RWPE2 (cell line): ENCODE results near the gene MARCHF9.

ENCODE experiments used
- ATAC-seq: fragments of 200-7000 bp; cut with Tn5 transposase; 3 replicates; pipeline ENCODE4 v1.9.1; 2021; ENCODE audit warnings: low read depth
- DNase-seq: peaks from one replicate; pipeline ENCODE4 v3.0.0-alpha.2; 2020; ENCODE audit warnings: low spot score
- H3K27ac ChIP-seq: fragments of 450-650 bp; 2 replicates; pipeline ENCODE4 v1.5.1; 2017; ENCODE audit warnings: mild to moderate bottlenecking; ENCODE audit not compliant: poor library complexity, severe bottlenecking
- H3K27me3 ChIP-seq: fragments of 250-450 bp; sonication (Bioruptor Pico); 2 replicates; pipeline ENCODE4 v1.5.1; 2021; ENCODE audit warnings: mild to moderate bottlenecking, moderate library complexity; ENCODE audit not compliant: insufficient read depth, poor library complexity, severe bottlenecking
- H3K36me3 ChIP-seq: fragments of 250-450 bp; sonication (Bioruptor Pico); 2 replicates; pipeline ENCODE4 v1.5.1; 2020; ENCODE audit warnings: low read depth, mild to moderate bottlenecking, moderate library complexity
- H3K4me1 ChIP-seq: fragments of 250-450 bp; sonication (Bioruptor Pico); 2 replicates; pipeline ENCODE4 v1.5.1; 2021; ENCODE audit warnings: mild to moderate bottlenecking, moderate library complexity; ENCODE audit not compliant: insufficient read depth, poor library complexity, severe bottlenecking
- H3K4me3 ChIP-seq: fragments of 250-450 bp; sonication (Bioruptor Pico); 2 replicates; pipeline ENCODE4 v1.5.1; 2021; ENCODE audit warnings: mild to moderate bottlenecking, moderate library complexity; ENCODE audit not compliant: severe bottlenecking
- H3K9me3 ChIP-seq: fragments of 250-450 bp; sonication (Bioruptor Pico); 2 replicates; pipeline ENCODE4 v1.5.1; 2021; ENCODE audit warnings: mild to moderate bottlenecking, moderate library complexity; ENCODE audit not compliant: severe bottlenecking
- CTCF ChIP-seq: fragments of 450-650 bp; IDR thresholded peaks from one replicate; pipeline ENCODE4 v1.5.1; 2017; ENCODE audit warnings: mild to moderate bottlenecking, moderate library complexity; ENCODE audit not compliant: poor library complexity, severe bottlenecking

The MARCHF9 gene

GRCh38 chr12:57780284-57780897 is 25.5 kb downstream of the MARCHF9 start:
- TF ChIP-seq CTCF = no peak
- Histone ChIP-seq H3K4me3 (no peak overlapping the region), H3K36me3 (peaks cover 20% of the 10 kb centered on the region), H3K27me3 (no peaks in the 10 kb centered on the region), H3K4me1 (peaks cover 5% of the 10 kb centered on the region), H3K27ac (no peak overlapping the region), H3K9me3 (no peaks in the 10 kb centered on the region)
- DNase-seq (no peak), ATAC-seq (no peak)

GRCh38 chr12:57781244-57781643 is 26.3 kb downstream of the MARCHF9 start:
- no peak overlapping the region for H3K27ac ChIP-seq
- H3K36me3 ChIP-seq = peaks cover 25% of the 10 kb centered on the region
- no peaks in the 10 kb centered on the region for H3K27me3 ChIP-seq
- no peak for ATAC-seq
- peaks cover 5% of the 10 kb centered on the region for H3K4me1 ChIP-seq
- TF ChIP-seq CTCF = no peak
- no peak for DNase-seq
- H3K4me3 ChIP-seq = no peak overlapping the region
- no peaks in the 10 kb centered on the region for H3K9me3 ChIP-seq

GRCh38 chr12:57781801-57782200 is 26.9 kb downstream of the MARCHF9 start:
- Histone ChIP-seq H3K9me3 (no peaks in the 10 kb centered on the region), H3K27ac (no peak overlapping the region), H3K36me3 (peaks cover 30% of the 10 kb centered on the region), H3K4me3 (no peak overlapping the region), H3K4me1 (peaks cover 5% of the 10 kb centered on the region), H3K27me3 (no peaks in the 10 kb centered on the region)
- no peak for ATAC-seq
- DNase-seq = no peak
- TF ChIP-seq CTCF = no peak

GRCh38 chr12:57782243-57782607 is 27.3 kb downstream of the MARCHF9 start:
- no peak for TF ChIP-seq CTCF
- no peak for DNase-seq
- Histone ChIP-seq H3K4me1 (peaks cover 5% of the 10 kb centered on the region), H3K27me3 (no peaks in the 10 kb centered on the region), H3K36me3 (peaks cover 34% of the 10 kb centered on the region), H3K9me3 (no peaks in the 10 kb centered on the region), H3K27ac (no peak overlapping the region), H3K4me3 (peak overlapping the region; percentile 64)
- ATAC-seq = no peak

- Histone ChIP-seq H3K9me3 (no peaks in the 10 kb centered on the region), H3K27ac (no peak within 1 kb of the TSS), H3K27me3 (no peaks in the 10 kb centered on the region), H3K36me3 (peaks cover 41% of the 10 kb centered on the region), H3K4me3 (peak within 1 kb of the TSS; percentile 64), H3K4me1 (peaks cover 5% of the 10 kb centered on the region)
- peak; percentile 95 for TF ChIP-seq CTCF
- peak; percentile 95 for DNase-seq
- peak; percentile 89 for ATAC-seq
Measured at GRCh38 chr12:57782608-57783465, 27.9 kb downstream of the MARCHF9 start, which contains the start of gene TSFM. TSS of gene TSFM (plus strand) at chr12:57782787. CDS start at chr12:57782802, 15 bp downstream.
